ENCODE results near the gene PITX2.

The PITX2 gene

GRCh38 chr4:110621839-110622751, 782 bp downstream of the PITX2 start:
- DNase-seq, result peak; percentile 21 to 37

DNA sequence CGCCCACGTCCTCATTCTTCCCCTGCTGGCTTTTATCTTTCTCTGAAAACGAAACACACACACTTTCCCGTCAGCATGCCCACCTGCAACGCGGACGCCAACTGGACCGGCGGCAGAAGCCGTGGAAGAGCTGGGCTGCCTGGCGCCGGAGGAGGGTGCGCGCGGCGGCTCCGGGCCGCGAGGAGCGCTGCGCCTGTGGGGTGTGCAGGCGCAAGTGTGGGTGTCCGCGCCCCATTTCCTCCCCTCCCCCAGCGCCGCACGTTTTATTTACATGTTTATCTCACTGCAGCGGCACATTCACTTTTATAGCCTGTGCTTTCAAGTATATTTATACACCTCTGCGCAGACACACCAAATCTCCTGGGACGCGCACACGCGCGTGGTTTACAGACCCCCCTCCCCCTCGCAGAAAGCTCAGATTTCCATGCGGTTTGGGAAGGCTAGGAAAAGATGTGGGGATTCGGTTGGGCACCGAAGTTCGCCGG, 1.5 kb downstream of the PITX2 start:
- no peak for DNase-seq

GRCh38 chr4:110620691-110621327, 2.1 kb downstream of the PITX2 start:
- peak; percentile 50 to 63 for DNase-seq

DNA sequence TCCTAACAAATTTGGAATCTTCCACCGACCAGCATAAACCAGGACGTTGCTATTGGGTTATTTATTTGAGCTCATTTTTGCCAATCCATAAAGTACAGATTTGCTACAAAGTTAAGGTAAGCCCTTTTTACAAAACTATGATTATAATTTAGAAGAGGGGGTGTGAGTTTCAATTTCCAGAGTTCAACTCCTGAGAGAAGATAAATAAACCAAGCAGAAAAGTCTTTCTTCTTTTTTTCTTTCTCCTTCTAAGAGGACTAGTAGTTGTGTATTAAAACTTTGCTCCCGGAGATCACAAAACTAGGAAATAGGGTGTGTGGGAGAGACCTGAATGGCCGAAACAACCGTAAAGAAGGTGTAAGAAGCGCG, 2.6 kb downstream of the PITX2 start:
- DNase-seq, result no peak

DNA sequence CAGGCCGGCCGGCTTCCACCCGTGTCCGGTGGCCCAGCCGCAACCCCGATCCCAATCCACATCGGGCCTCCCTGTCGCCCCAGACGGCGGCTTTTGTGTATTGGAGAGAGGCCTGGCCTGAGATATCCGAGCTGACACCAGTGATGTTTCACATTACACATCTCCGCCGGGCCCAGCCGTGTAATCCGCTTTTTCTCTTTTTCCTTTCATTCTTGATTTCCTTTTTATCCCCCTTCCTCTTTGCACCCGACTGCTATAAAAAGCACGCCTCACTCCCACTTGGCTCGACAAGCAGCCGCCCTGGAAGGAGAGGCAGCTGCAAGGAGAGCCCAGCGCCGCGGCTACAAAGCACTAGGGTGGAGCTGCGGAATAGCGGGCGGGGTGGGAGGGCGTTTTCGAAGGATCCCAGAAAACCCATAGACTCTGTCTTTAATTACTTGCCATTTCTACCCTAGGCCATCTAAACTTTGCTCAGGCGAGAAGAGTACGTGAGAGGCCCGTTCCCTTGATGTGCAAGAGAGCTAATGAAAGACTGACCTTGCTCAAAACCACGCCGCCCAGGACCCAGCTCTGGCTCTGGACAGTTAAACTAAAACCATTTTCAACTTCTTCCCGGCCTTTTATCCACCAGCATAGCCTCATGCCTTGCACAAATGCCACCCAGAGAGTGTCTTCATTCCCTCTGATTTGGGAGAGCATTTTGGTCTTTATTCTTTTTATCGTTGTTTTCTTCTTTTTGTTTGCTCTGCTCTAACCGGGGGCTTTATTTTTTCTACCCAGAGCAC, 3.2 kb downstream of the PITX2 start:
- peak; percentile 19 to 22 for DNase-seq

DNA sequence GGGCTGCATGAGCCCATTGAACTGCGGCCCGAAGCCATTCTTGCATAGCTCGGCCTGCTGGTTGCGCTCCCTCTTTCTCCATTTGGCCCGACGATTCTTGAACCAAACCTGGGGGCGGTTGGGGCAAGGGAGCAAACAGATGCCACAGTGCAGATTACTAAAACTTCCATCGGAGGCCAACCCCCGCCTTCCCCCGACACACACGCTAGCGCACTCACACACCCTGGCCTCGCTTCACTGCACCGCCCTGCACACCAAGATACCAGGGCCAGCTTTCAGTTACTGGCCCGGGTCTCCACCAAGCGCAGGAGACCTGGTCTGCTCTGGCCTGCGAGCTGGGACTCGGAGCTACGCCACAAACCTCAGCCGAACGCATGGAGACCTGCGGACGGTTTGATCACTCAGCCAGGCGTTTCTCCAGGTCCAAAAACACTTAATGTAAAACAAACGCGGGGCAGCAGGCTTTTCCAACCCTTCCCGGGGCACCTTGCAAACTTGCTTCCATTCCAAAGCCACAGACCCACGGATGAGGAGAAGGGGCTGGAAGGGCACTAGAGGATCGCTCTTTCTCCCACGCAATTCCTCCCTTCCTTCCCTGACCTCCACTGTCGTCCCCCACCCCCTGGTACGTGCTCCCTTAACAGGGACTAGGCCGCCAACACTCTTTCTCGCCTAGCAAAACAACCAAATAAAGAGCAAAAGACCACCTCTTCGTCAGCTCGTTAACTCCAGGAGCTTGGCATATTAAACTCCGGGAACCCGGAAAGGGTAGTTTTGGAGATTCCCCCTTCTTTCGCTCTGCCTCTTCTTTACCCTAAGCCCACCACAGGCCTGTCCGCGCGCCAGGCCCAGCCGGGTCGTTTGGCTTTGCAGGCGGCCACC, 4.1 kb downstream of the PITX2 start:
- DNase-seq, result no peak

GRCh38 chr4:110617646-110618580, 5.0 kb downstream of the PITX2 start:
- DNase-seq, result peak; percentile 23 to 27

DNA sequence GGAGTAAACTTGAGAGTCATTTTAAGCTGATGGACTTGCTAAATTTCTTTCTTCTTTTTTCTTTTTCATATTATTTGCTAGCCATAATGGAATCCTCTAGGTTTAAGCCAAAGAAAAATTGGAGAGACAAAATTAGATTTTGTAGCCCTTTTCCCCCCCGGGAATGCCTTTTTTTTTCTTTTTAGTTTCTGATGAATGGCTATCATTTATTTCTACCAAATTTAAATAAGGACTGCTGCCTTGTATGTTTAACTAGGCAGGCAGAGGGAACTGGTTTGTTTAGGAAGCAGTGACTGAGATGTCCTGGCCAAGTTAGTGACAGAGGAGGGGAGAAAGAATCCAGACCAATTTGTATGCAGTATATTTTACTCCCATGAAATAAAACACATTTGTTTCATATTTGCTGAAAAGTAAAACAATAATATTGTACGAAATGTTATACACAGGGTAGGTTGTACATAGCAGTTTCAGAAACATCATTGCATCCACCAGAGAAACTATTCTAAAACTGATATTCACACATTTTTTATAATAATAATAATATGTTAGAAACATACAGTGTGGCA, 5.7 kb downstream of the PITX2 start:
- DNase-seq, result no peak

GRCh38 chr4:110616238-110617074, 6.4 kb downstream of the PITX2 start:
- DNase-seq, result no peak

GRCh38 chr4:110615353-110616237, 7.3 kb downstream of the PITX2 start:
- DNase-seq, result no peak

DNA sequence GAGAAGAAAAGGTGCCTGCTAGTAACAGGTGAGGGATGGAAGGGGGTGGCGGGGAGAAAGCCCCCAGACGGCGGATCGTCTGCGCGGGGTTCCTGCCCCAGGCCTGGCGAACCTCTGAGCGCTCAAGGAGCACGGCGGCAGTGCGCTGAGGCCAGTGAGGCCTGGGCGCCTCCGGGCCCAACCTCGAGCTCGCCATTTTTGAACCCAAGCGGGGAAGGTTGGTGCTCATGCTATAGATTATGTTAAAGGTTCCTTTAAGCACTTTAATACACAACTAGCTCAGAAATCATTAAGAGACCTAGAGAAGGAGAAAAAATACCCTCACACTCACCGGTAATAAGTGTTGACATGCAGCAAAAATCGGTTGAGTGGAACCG, 7.9 kb downstream of the PITX2 start:
- DNase-seq, result no peak

DNA sequence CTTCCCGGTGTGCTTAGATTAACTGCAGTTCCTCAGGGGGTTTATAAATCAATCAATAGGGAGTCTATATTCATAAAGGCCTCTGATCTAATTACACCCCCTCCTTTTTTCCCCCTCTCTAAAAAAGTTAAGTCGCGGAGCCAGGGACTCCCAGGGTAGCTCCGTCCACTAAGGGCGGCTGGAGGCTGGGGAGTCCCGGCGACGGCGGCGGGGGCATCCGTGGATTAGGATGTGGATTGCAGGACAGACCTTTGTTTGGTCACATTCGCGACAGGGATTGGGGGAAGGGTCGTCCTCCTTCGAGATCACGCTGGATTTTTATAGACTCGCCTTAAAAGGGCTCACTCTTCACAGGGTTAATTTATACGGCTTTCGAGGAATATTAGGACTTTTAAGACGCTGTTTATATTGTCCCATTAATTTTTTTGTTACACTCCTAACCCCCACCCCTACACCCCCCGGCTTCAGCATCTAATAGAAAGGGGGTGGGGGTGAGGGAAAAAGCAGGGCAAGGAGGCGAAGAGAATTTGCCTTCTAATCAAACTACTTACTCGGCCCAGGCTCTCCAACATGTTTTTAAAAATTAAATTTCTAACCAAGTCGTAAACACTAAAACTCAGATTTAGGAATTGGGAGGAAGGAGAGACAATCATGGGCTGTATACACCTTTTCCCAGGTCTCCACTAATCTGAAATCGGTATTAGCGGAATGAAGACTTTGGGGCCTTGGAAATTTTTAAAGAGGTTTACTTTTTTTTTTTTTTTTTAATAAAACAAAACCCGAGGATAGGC, 8.5 kb downstream of the PITX2 start:
- no peak for DNase-seq

GRCh38 chr4:110613745-110614144, 9.1 kb downstream of the PITX2 start:
- no peak for DNase-seq

DNA sequence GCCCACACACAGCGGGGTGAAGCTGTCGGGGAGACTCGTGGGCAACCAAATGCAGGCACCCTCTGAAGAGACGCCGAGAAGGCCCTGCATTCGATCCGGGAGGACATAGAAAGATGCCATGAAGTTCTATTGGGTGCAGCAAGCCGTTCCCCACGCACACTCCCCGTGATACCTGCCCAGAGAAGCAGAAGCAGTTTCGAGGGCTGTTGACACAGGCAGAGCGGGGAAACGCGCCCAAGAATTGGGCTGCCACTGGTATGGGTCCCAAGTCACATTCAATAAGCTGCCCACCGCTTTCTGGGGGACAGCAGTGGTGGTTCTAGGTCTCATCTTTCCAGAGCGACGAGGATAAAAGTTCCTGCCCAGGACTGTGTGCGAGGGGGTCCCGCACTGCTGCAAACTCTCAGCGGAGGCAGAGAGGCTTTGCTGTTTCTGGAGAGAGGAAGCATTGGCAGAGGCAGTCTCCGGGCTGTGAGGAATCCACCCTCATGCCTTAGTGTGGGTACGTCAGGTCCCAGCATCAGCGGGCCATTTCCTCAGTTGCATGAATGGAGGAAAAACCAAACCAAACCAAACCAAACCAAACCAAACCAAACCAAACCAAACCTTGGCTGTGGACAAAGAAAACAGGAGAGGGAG, 10.1 kb downstream of the PITX2 start:
- no peak for DNase-seq

DNA sequence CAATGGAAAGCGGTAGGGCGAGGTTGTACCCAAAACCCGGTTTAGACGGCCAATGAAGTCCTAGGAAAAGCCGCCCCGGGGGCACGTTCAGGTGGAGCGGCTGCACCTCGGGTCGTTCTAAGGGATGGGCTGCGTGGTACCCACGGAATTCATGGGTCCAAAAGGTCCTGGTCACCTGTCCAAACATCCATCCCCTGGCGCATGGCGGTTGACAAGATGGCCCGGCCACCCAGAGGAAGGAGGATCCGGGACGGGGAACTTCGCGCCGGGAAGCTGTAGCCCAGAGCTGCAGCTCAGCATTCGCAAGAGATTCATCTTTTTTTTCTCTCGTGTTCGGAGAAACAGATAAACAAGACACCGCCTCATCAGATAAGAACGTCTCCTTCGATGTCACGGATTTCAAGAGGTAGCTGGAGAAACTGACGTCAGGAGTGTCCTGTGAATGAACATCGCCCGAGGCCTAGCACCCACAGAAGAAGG, 10.9 kb downstream of the PITX2 start:
- no peak for DNase-seq

DNA sequence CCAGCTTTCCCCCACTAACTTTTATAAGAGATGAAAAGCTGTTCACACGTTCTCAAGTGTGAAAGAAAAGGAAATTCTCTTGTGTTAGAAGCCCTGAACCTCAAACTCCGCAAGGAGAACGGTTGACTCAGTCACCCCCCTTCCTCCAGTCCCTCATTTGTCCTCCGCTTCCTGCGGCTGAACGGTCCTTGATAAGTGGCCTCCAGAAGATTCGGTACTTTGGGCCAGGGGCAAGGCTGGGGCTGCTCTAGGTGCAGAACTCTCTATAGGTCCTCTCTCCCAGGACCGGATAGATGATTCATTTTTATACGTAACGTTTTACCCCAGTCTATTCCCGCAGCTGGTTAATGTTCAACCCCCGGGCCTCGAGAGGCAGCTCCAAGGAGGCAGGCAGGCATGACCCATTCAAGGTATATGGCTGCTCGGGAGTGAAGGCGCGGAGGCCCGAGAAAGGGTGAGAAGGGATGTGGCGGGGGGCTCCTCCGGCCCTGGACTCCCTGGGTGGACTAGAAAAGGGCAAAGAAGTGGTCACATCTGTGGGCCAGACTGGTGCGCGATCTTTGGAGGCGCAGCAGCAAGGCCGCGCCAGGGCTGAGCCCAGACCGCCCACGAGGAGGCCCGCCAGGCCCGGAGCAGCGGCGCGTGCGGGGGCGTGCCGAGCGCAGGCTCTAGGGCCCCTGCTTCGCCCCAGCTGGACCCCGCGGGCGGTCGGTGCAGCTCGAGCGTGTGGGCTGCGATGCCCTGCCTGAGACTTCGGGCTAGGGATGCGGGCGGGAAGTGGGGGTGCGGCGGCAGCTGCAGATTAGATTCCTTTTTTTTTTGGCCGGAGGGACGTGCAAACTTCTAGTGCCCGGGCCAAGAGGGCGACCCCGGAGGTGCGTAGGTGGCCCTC, 11.7 kb downstream of the PITX2 start:
- peak in 1 of 2 experiments; percentile 21 for DNase-seq

All from activated T-cell treated with anti-CD3 and anti-CD28 coated beads, Interleukin-2, amount 50 U/mL, for 48 hours (primary cell).